Body of pancreas (tissue), 4 donors: ENCODE results near the gene PDE7B. TPM values are rescaled to one million over a fixed set of nuclear protein-coding genes. Genes with fewer than 3 reads are reported as not detected.

Experiments
- ATAC-seq: fragments of 150-250 bp; one replicate; pipeline ENCODE4 v1.9.1; 2016
- DNase-seq, 4 donors: peaks; one replicate each; pipeline ENCODE4 v3.0.0-alpha.2; 2019
- H3K27ac ChIP-seq, 4 donors: fragments of 200-600 bp; sonication (generic); 1 replicate in 3 of 4; 2 replicates in 1 of 4; pipeline versions ENCODE4 v1.5.1 to v1.6.1; 2016 to 2019; ENCODE audit warnings: mild to moderate bottlenecking in 1 of 4, mixed read lengths in 1 of 4, moderate library complexity in 1 of 4
- H3K27me3 ChIP-seq, 2 donors: fragments of 200-600 bp; sonication (generic); one replicate each; pipeline ENCODE4 v1.6.0; 2016; ENCODE audit warnings: mild to moderate bottlenecking in 1 of 2
- H3K36me3 ChIP-seq, 2 donors: fragments of 200-600 bp; sonication (generic); replicated peaks in 1 of 2; 2 replicates each; pipeline ENCODE4 v1.5.1; 2016; ENCODE audit warnings: low read depth in 2 of 2; ENCODE audit not compliant: insufficient read depth in 1 of 2
- H3K4me1 ChIP-seq: fragments of 200-600 bp; sonication (generic); one replicate; pipeline ENCODE4 v1.6.0; 2016
- H3K4me3 ChIP-seq, 2 donors: fragments of 200-600 bp; sonication (generic); 1 replicate in 1 of 2; 2 replicates in 1 of 2; pipeline ENCODE4 v1.5.1; 2016 to 2019
- H3K9me3 ChIP-seq, 3 donors: fragments of 200-600 bp; sonication (generic); 1 replicate in 2 of 3; 2 replicates in 1 of 3; pipeline ENCODE4 v1.5.1; 2016
- CTCF ChIP-seq, 7 experiments: fragments of 450-650 bp in 4 of 7; fragments of 200-600 bp in 3 of 7; sonication (generic) in 3 of 7; IDR thresholded peaks; one replicate each; pipeline ENCODE4 v1.5.1; 2016 to 2019; ENCODE audit warnings: antibody characterized with exemption in 7 of 7
- POLR2A ChIP-seq, 3 donors: fragments of 450-650 bp; IDR thresholded peaks; one replicate each; pipeline ENCODE4 v1.6.1; 2016; ENCODE audit warnings: antibody characterized with exemption in 3 of 3, mild to moderate bottlenecking in 2 of 3
- WGBS, 2 donors: methylation state at CpG; one replicate each; pipeline ENCODE4 v1.1.5; 2017; 5-methylcytosine and 5-hydroxymethylcytosine counted together
- intact Hi-C: fragments of 100-400 bp; cut with DNase I; formaldehyde crosslinking; loops from one replicate; pipeline ENCODE4 v1.15.1; 2023
- total RNA-seq, 2 donors: library from RNA; depleted of rRNA; stranded (reverse); fragments of >200 nt; gene quantifications; one replicate each; pipeline ENCODE4 v1.1.0, GENCODE V29; 2016

Gene PDE7B
- total RNA-seq, 2 donors from 2014 or later = 1.0 to 2.3 TPM

- no peaks in the 10 kb centered on the region for H3K9me3 ChIP-seq
- H3K27ac ChIP-seq = no peak overlapping the region
- WGBS, 2 donors = 93 to 98% methylated on average over 2 of the region's 2 CpGs
- DNase-seq (no peak), ATAC-seq (no peak)
- H3K4me3 ChIP-seq = no peak overlapping the region
- H3K36me3 ChIP-seq = no peaks in the 10 kb centered on the region
- no peak for TF ChIP-seq CTCF (IDR thresholded peaks at IDR 0.05)
- no peak for TF ChIP-seq POLR2A (IDR thresholded peaks at IDR 0.05)
- peaks cover 13% of the 10 kb centered on the region for H3K4me1 ChIP-seq
- intact Hi-C loops = no loop called here
- no peaks in the 10 kb centered on the region for H3K27me3 ChIP-seq
Observed at GRCh38 chr6:136169394-136170148, 318.1 kb downstream of the PDE7B start.

- TF ChIP-seq POLR2A (IDR thresholded peaks at IDR 0.05) = no peak
- no peak for TF ChIP-seq CTCF (IDR thresholded peaks at IDR 0.05)
- no peak for ATAC-seq
- no peaks in the 10 kb centered on the region for H3K27me3 ChIP-seq
- no peak for DNase-seq
- H3K4me3 ChIP-seq = no peak overlapping the region
- 79 to 89% methylated on average over 3 of the region's 3 CpGs for WGBS, 2 donors
- H3K9me3 ChIP-seq = no peaks in the 10 kb centered on the region
- no peak overlapping the region for H3K27ac ChIP-seq
- no peaks in the 10 kb centered on the region for H3K36me3 ChIP-seq
- H3K4me1 ChIP-seq = peaks cover 15% of the 10 kb centered on the region
- intact Hi-C loops = no loop called here
Observed at GRCh38 chr6:136171231-136171630, 319.7 kb downstream of the PDE7B start.

- 40 to 50% methylated on average over 13 of the region's 13 CpGs for WGBS, 2 donors
- Histone ChIP-seq H3K27me3 (no peaks in the 10 kb centered on the region), H3K36me3 (no peaks in the 10 kb centered on the region), H3K4me1 (peaks cover 15% of the 10 kb centered on the region), H3K9me3 (no peaks in the 10 kb centered on the region), H3K27ac (peak overlapping the region in 3 of 4 donors; percentile 9 to 46 (median 23)), H3K4me3 (no peak overlapping the region)
- TF ChIP-seq POLR2A (IDR thresholded peaks at IDR 0.05) (no peak), CTCF (IDR thresholded peaks at IDR 0.05) (no peak)
- peak; percentile 63 for ATAC-seq
- peak; percentile 9 to 38 (median 12) for DNase-seq
- intact Hi-C loops = no loop called here
Observed at GRCh38 chr6:136173519-136174507, 322.3 kb downstream of the PDE7B start.

- H3K4me1 ChIP-seq = peaks cover 15% of the 10 kb centered on the region
- 25 to 39% methylated on average over 2 of the region's 2 CpGs for WGBS, 2 donors
- TF ChIP-seq CTCF (IDR thresholded peaks at IDR 0.05) = no peak
- no peak for TF ChIP-seq POLR2A (IDR thresholded peaks at IDR 0.05)
- intact Hi-C loops = no loop called here
- no peaks in the 10 kb centered on the region for H3K36me3 ChIP-seq
- peak overlapping the region in 3 of 4 donors; percentile 9 to 46 (median 23) for H3K27ac ChIP-seq
- H3K4me3 ChIP-seq = no peak overlapping the region
- H3K27me3 ChIP-seq = no peaks in the 10 kb centered on the region
- no peaks in the 10 kb centered on the region for H3K9me3 ChIP-seq
- no peak for ATAC-seq
- no peak for DNase-seq
Observed at GRCh38 chr6:136174510-136174909, 323.0 kb downstream of the PDE7B start.
